Sciatic nerve (tissue), 2 donors: ENCODE measurements around the gene CHST11. TPM values are rescaled to one million over a fixed set of nuclear protein-coding genes. Genes with fewer than 3 reads are reported as not detected.

Source experiments
- ATAC-seq: fragments of 200-7000 bp; cut with Tn5 transposase; one replicate; pipeline ENCODE4 v1.9.1; 2020; ENCODE audit warnings: mild to moderate bottlenecking, moderate library complexity
- DNase-seq: peaks from one replicate; pipeline ENCODE4 v3.0.0-alpha.2; 2020; ENCODE audit warnings: low spot score
- intact Hi-C: fragments of 100-400 bp; cut with DNase I; formaldehyde crosslinking; loops from one replicate; pipeline ENCODE4 v1.14.2; 2022
- total RNA-seq: library from RNA; stranded (reverse); fragmentation: NEBNext Ultra II Directional; extraction: Animal tissue kit (Norgen Biotek cat#: 25700); gene quantifications from one replicate; pipeline ENCODE4 v1.2.1, GENCODE V29; 2021
- donor health status: DM: no; HTN: no; CAD: no.
- donor health status: DM: no; HTN: no; CAD: no.

Gene CHST11
- total RNA-seq, 1 donor from 2014 or later, result 19.2 TPM

DNA sequence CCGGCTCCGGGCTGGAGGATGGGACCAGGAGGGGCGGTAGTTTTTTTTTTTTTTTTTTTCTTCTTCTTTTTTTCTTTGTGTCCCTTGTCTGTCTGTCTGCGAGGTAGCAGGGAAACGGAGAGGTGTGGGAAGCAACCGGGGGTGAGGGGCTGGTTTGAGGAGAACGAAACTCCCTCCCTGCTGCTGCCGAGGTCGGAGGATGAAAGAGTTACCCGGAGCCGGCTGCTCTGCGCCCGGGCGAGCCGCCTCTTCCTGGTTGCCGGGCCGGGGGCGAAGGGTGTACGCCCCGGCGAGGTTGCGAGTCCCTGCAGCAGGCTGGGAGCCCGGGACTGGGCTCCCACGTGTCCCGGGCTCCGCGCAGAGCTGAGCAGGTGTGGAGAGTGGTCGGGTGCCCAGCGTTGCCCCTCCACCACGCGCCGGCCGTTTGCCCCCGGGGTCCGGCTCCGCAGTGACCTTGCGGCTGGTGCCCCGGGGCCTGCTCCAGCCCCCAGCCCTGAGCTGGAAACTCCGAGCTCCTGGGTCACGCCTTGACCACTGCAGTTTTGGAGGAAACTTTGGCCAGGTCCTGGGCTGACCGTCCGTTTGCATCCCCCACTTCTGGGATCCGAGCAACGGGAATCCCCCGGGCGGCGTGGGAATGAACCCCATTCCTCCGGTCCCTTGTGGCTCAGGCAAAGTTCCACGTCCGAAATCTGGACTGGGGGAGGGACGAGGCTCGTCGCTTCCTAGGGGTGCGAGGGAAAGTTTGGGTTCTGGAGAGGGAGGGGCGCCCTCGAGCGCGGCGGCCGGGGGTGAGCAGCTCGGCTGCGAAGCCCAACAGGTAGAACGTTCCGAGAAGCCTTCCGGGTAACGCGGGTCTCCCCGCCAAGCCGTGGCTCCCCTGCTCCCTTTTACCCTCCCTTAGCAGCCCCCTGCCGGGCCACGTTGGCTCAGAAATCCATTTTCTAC is 1.3 kb downstream of the CHST11 start:
- intact Hi-C loops, result no loop called here
- DNase-seq (peak; percentile 68), ATAC-seq (peak; percentile 54)

- intact Hi-C loops, result no loop called here
Measured at GRCh38 chr12:104458694-104459367, 2.1 kb downstream of the CHST11 start.

DNA sequence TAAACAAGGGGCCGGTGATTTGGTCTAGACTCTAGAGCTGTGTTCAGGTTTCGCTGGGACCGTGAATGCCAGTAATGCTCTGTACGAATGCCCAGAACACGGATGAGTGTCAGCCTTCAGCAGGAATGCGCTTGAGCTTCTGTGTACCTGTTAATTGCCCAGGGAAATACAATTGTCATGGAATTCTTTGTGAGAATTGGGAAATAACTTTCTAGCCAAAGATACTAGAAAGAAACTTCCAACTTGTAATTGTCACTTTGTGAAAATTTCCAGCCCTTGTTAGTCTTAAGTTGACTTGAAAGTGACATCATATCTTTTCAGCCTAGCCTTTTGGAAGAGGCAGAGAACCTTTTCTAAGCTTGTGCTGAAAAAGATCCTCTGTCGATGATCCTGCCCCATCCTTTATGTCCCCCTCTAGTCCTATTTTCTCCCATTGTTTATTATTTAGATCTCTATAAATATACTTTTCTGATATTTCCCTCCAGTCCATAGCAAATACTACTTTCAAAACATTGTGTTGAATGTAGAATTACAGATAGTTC is 2.7 kb downstream of the CHST11 start:
- intact Hi-C loops, result no loop called here
- ATAC-seq, result no peak
- DNase-seq, result no peak

More at GRCh38 chr12:104458694-104459367, 2.1 kb downstream of the CHST11 start:
- peak; percentile 59 for DNase-seq
- peak; percentile 18 for ATAC-seq

DNA sequence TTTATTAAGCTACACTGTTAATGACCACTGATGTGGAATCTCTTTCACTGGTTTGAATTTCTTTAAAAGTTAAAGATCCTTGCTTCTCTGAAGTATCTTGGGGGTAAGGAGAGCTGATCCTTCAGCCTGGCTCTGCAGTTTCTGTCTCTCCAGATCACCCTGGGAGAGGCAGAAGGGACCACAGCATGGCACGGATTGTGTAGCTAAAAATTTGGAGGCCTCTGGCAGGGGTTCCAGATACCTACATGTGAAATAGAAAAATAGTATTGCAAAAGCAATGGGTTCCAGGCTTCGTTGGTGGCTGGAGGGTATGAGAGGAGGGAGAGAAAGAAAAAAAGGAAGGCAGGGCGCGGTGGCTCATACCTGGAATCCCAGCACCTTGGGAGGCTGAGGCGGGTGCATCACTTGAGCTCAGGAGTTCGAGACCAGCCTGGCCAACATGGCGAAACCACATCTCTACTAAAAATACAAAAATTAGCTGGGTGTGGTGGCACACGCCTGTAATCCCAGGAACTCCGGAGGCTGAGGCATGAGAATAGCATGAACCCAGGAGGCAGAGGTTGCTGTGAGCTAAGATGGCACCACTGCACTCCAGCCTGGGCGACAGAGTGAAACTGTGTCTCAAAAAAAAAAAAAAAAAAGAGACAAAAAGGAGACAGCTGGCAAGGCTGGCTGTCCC is 3.4 kb downstream of the CHST11 start:
- DNase-seq (no peak), ATAC-seq (no peak)
- intact Hi-C loops, result no loop called here

DNA sequence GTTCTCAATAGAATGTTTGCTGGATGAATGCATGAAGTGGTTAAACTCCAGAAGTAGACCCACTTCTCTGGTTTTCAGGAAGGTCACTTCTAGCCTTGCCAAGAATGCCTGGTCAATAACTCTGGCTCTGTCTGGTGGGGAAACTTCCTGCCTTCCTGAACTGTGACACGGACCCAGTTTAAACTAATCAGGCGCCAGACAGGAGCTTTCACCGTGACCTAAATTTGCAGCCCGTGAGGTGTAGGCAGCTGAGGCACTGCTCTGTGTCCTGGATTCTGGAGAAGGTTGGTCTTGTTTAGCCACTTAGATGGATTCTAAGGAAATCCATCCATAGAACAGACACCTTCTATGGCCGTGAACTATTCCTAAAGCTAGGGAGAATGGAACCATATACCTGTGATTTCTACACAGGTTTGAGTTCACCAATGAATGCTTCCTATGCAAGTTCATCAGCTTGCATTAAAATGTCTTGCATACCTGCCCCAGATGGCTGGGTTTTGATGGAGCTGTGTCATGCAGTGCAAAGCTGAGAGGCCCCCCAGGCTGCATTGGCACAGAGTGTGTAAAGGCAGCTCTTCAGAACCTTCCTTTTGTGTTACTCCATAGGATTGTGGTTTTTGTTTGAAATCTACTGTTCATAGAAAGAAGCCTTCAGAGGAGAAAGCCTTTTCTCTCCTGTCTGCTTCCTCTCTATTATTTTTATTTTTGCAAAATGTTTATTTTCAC is 4.4 kb downstream of the CHST11 start:
- DNase-seq (no peak), ATAC-seq (no peak)
- intact Hi-C loops, result no loop called here

DNA sequence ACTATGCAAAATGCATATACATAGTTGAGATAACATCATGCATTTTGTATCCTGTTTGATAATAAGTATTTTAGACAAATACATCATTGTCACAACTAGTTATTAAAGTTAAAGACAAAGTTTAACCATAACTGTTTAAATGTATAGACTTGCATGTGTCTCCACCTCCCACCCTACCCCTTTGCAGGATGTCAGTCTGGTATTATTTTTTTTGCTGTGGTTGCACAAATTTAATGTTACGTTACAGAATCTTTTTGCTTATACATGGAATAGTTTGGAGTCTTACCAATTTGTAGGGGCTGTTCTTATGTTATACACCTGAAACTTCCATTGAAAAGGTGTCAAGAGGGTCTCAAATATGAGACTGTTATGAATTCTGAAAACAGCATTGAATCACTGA is 5.6 kb downstream of the CHST11 start:
- intact Hi-C loops, result no loop called here
- no peak for ATAC-seq
- no peak for DNase-seq

- DNase-seq, result no peak
- ATAC-seq, result no peak
- intact Hi-C loops, result no loop called here
Measured at GRCh38 chr12:104462931-104463339, 6.2 kb downstream of the CHST11 start.

GRCh38 chr12:104463368-104463767 is 6.6 kb downstream of the CHST11 start:
- ATAC-seq, result no peak
- intact Hi-C loops, result no loop called here
- no peak for DNase-seq

- DNase-seq (no peak), ATAC-seq (no peak)
- intact Hi-C loops, result no loop called here
Measured at GRCh38 chr12:104464899-104465298, 8.2 kb downstream of the CHST11 start.

DNA sequence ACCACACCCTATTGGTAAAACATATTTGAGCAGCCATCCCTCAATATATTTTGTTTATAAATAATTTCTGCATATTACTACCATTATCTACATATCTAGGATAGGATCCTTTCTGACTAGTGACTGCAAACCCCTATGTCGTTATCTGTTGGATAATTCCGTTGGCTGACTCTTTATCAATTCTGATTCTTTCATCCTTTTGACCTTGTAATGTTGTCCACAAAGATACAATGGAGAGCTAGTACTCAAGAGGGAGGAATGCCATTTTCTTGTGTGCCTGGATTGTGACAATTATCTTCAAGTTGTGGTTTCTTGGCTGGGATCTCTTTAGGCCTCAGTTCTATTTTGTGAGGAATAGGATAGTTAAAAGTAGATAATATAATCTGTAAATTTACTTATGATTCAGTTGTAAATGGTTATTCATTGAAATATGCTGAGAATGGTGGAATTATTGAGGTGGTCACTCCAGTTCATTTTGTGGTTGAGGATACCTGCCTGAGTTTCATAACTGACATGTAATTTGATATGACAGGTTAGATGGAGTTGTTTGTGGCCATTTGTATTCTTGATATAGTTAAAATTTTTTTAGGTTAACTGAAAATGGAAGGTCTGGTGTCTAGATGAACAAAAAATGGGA is 10.1 kb downstream of the CHST11 start:
- DNase-seq (no peak), ATAC-seq (no peak)
- intact Hi-C loops, result no loop called here

- intact Hi-C loops, result no loop called here
- ATAC-seq, result no peak
- DNase-seq, result no peak
Measured at GRCh38 chr12:104467346-104467837, 10.6 kb downstream of the CHST11 start.

GRCh38 chr12:104468371-104468770 is 11.6 kb downstream of the CHST11 start:
- DNase-seq (no peak), ATAC-seq (no peak)
- intact Hi-C loops, result no loop called here

DNA sequence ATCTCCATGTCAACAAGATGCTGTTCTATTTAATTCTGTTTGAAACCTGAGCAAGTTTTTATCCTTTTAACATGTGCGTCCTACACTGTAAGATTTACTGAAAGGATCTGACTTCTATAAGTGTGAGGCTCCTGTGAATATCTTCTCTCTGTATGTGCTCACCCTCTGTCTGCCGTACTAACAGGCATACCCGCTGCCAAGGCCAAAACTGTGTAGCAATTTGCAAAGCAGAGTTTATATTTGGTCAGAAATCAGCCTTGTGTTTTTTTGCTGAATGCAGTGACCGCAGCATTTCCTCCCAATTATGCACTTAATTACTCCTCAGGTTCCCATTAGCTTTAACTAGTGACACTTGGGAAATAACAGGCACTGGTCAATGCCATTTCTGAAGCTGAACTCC is 12.3 kb downstream of the CHST11 start:
- ATAC-seq, result no peak
- no peak for DNase-seq
- intact Hi-C loops, result no loop called here

GRCh38 chr12:104469523-104469922 is 12.8 kb downstream of the CHST11 start:
- intact Hi-C loops, result no loop called here
- ATAC-seq, result no peak

GRCh38 chr12:104470521-104470920 is 13.8 kb downstream of the CHST11 start:
- no peak for ATAC-seq
- intact Hi-C loops, result no loop called here
- no peak for DNase-seq

More at GRCh38 chr12:104469523-104469922, 12.8 kb downstream of the CHST11 start:
- no peak for DNase-seq

DNA sequence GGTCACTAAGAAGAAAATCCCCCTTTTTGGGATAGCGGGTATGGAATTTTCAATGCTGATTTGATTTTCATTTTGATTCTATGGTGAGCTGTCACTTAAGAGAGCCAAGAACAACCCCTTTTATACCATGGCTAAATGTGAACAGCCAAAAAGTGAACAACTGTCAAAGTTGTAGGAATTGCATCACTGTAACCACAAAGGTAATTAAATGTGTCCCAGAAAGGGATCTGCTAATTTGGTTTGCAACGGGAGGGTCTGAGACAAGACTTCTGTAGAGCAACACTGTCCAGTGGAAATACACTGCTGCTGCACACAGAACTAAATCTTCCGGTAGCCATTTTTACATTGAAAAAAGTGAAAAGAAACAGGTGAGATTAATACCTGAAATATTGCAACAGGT is 14.6 kb downstream of the CHST11 start:
- intact Hi-C loops, result no loop called here
- ATAC-seq, result no peak
- DNase-seq, result no peak

GRCh38 chr12:104472748-104473147 is 16.0 kb downstream of the CHST11 start:
- intact Hi-C loops, result no loop called here
- ATAC-seq, result no peak

DNA sequence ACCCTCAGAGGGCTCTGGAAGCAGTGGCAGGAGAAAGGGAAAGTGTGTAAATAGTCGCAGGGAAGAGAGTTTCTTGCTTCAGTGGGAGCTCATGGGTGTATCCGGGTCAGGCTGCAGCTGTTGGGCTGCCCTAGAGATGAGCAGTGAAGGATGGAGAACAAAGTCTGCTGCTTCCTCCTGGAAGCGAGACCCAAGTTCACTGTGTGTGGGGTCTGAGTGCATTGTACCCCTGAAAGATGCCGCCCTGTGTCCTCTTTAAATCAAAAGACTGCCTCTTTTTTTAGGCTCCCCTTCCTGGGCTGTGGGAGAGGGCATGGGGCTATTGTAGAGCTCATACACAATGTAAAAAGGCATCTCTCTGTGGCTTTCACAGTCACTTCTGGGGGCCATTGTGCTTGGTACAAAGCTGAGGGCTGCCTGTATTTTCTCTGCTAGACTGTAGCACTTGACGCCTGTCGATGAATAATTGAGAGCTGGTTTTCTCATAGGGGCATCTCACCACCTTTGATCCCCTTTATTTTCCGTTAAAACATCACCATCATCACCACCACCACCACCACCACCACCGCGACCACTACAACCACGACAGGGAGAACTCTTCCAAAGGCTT is 16.7 kb downstream of the CHST11 start:
- DNase-seq, result no peak

More at GRCh38 chr12:104472748-104473147, 16.0 kb downstream of the CHST11 start:
- DNase-seq, result no peak

More for the DNA sequence above, 16.7 kb downstream of the CHST11 start:
- intact Hi-C loops, result no loop called here
- peak; percentile 78 for ATAC-seq
